ENCODE results near the gene U2AF2.

Gene U2AF2

DNA sequence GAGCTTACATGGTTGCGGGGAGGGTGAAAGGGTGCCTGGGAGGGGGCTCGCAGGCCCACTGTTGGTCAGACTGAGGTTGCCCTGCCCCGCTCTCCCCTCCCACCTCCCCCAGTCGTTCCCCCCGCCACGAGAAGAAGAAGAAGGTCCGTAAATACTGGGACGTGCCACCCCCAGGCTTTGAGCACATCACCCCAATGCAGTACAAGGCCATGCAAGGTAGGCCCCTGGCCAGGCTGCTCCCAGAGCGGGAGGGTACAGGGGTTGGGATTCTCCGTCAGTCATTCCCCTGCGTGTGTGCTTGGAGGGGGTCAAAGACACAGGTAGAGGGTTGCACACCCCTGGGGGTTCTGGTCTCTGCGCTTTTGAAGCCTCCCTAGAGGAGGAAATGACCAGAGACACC lies 5.6 kb downstream of the U2AF2 start:
- no peak for DNase-seq

DNA sequence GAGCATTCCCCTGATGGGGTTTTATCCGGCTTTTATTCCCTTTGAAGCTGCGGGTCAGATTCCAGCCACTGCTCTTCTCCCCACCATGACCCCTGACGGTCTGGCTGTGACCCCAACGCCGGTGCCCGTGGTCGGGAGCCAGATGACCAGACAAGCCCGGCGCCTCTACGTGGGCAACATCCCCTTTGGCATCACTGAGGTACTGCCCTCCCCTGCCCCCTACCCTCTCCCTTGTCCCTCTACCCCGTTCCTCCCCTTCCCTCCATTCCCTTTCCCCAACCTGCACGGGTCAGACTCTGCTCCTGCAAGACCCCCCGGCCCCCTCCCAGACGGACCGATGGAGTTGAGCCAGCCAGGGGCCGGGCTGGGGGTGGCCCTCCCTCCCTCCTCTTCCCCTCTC lies 6.2 kb downstream of the U2AF2 start:
- DNase-seq, result no peak

- no peak for DNase-seq
Observed at GRCh38 chr19:55661826-55662225, 7.0 kb downstream of the U2AF2 start.

GRCh38 chr19:55663846-55664536 lies 9.2 kb downstream of the U2AF2 start:
- no peak for DNase-seq

- no peak for DNase-seq
Observed at GRCh38 chr19:55666343-55667005, 11.6 kb downstream of the U2AF2 start.

DNA sequence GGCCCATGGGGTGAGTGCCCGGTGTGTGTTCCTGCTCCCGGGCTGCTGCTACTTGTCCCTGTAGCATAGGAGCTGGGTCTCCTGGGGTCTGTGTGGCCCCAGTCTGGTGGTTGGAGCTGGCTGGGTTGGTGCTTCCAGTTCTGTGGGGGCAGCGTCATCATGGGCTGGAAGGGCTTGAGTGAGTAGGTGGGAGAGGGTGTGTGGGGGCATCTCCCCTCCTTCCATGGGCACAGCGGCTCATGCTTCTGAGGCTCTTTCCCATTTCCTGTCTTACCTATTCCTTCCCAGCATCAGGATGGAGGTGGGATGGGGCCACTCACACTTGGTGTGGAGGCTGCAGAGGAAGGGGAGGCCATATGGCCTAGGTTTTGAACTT lies 12.2 kb downstream of the U2AF2 start:
- no peak for DNase-seq

GRCh38 chr19:55667511-55667910 lies 12.7 kb downstream of the U2AF2 start:
- DNase-seq, result no peak

DNA sequence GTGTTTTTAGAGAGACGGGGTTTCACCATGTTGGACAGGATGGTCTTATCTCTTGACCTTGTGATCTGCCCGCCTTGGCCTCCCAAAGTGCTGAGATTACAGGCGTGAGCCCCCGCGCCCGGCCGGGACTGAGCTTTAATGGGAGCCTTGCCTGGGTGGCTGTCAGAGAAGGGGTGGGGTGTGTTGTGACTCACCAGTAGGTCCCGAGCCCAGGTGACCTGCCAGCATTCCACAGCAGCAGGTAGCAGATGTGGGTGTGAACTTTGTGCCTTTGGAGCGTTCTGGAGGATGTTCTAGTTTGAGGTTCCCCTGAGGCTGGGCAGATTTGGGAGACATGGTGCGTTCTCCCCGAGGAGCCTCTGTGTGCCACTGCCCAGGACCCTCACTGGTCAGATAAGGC lies 13.1 kb downstream of the U2AF2 start:
- DNase-seq, result no peak

DNA sequence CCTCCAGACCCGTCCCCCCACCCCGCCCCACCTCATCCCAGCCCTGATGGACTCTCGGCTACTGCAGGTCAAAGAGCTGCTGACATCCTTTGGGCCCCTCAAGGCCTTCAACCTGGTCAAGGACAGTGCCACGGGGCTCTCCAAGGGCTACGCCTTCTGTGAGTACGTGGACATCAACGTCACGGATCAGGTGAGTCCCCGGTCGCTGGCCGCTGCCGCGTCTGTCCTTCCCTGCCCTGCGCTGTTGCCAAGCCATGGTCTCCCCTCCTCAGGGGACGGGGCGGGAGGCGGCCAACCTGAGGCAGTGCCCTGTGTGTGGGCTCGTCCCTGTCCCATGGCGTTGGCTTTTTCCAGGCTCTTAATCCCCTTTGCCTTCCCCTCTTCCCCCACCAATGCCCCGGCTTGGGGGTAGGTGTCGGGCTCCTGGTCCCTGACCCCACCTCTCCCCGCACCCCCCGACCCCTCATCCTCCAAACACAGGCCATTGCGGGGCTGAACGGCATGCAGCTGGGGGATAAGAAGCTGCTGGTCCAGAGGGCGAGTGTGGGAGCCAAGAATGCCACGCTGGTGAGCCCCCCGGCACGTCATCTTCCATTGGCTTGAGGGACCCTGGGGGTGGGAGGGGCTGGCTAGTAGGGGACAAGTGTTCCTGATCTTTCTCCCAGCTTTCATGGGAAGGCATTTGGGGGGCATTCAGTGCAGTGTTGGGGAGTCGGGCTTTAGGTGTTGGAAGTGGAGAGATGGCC lies 13.9 kb downstream of the U2AF2 start:
- no peak for DNase-seq

GRCh38 chr19:55669418-55670279 lies 14.8 kb downstream of the U2AF2 start:
- DNase-seq, result no peak

DNA sequence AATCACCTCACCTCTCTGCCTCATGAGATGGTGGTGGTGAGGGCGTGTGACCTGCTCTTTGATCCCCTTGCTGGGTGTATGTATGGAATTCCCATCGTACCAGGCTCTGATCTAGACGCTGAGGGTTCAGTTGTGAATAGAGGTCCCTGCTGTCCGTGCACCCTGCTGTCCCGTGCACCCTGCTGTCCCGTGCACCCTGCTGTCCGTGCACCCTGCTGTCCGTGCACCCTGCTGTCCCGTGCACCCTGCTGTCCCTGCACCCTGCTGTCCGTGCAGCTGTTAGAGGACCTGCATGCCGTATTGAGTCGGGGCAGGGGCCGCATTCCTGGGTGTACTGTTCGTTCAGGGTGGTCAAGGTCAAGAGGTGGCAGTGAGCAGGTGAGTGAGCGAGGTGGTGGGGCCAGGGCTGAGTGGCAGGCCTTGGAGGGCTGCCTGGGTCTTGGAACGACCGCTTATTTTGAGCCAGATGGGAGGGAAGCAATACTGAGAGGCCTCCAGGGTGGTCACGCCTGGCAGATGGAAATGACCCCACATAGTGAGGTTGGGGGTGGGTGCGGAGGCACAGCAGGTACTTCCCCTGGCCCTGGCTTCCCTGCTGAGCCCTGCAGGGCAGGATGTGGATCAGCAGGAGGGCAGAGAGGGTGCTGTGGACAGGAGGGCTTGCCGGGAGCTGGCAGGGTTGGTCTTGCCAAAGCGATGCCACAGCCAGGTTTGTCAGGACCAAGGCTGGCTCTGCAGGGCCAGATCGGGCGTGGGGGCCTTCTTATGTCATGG lies 15.6 kb downstream of the U2AF2 start:
- DNase-seq, result no peak

GRCh38 chr19:55671054-55671378 lies 16.2 kb downstream of the U2AF2 start:
- DNase-seq, result no peak

GRCh38 chr19:55672418-55672817 lies 17.6 kb downstream of the U2AF2 start:
- DNase-seq, result no peak

- no peak for DNase-seq
Observed at GRCh38 chr19:55673465-55673864, 18.6 kb downstream of the U2AF2 start.

DNA sequence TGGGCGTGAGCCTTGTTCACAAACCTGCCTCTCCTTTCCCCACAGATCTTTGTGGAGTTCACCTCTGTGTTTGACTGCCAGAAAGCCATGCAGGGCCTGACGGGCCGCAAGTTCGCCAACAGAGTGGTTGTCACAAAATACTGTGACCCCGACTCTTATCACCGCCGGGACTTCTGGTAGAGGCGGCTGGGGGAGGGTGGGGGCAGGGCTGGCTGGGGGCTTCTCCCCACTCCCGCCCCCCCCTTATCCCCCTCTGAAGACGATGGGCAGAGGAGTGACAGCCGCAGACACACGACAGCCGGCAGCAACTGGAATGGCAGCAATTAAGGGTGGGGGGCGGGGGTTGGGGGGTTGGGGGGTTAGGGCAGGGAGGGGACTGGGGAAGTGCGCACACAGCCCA lies 19.1 kb downstream of the U2AF2 start:
- no peak for DNase-seq

DNA sequence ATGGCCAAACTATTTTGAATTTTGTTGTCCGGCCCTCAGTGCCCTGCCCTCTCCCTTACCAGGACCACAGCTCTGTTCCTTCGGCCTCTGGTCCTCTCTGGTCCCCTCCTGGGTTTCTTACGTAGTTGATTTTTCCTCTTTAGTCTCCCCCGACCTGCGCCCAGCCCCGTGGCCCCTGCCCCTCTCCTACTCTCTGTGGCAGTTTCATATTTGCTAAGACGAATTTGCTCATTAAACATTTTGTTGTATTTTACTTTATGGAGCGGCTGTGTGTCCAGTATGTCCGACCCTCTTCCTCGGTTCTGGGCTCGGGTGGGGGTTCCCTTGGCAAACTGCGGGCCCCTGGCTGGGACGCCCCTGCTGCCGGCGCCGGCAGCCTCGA lies 19.6 kb downstream of the U2AF2 start:
- DNase-seq, result no peak

DNA sequence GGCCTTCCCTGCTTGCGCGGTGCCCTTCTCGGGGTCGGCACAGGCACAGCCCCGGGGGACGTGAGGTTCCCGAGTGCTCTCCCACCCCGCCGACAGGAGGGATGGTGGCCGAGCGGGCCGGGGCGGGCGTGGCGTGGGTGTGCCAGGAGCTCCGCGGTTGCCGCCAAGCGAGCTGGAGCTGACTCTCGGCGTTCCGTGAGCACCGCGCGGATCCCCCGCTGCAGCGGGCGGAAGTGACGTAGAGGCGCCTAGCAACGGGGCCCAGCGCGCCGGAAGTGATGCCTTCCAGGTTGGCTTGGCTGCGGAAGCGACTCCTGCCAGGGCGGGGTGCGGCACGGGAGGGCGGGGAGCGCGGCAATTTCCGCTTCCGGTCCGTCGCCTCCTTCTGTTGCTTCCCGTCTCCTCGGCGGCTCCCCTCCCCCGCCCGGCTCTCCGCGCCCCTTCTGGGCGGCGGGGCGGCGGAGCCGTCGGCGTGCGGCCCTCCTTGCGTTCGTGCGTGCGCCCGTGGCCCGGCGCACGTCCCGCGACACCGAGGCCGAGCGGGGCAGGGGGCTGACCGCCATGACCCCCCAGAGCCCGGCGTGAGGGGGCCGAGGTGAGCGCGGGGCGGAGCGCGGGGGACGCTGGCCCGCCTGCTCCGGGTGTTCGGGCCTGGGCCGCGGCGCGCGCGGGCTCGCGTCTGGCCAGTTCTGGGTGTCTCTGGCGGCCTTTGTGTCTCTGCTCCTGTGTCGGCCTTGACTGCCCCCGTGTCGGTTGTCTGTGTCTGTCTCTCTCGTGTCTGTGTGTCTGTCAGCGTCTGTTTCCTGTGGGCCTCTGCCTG lies 20.2 kb downstream of the U2AF2 start, which contains the start of gene EPN1:
Gene EPN1, plus strand, starts transcription at position 386 of the 820 bp plus-strand sequence. CDS start 3,402 bp downstream, outside the sequence.
- peak; percentile 79 for DNase-seq

DNA sequence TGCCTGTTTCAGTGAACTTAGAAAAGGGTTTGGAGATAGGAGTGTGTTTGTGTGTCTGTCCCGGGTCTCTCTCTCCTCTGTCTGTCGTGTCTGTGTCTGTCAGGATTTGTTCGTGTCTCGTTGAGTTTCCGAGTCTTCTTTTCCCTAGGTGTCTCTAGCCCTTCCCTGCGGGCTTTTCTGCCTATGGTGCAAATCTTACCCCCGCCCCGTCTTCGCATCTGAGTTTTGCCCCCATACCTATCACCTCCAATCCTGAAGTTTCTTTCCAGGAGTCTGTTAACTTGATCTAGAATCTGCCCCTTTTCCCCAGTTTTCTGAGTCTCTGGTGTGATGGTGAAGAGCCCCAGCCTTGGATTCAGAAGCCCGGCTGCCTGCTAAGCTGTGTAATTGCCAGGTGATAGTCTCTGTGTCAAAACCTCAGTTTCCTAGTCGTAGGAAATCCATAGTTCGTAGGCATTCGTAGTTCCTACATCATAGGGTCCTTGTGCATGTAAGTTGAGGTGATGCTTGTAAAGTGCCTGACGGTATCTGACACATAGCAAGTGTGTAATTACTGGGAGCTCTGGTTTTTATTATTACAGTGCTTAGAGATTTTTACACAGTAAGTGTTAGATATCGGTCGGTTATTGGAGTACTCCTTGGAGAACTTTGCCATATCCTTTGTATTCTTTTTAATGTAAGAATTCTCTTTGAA lies 21.0 kb downstream of the U2AF2 start:
- no peak for DNase-seq

GRCh38 chr19:55676383-55676782 lies 21.5 kb downstream of the U2AF2 start:
- no peak for DNase-seq

DNA sequence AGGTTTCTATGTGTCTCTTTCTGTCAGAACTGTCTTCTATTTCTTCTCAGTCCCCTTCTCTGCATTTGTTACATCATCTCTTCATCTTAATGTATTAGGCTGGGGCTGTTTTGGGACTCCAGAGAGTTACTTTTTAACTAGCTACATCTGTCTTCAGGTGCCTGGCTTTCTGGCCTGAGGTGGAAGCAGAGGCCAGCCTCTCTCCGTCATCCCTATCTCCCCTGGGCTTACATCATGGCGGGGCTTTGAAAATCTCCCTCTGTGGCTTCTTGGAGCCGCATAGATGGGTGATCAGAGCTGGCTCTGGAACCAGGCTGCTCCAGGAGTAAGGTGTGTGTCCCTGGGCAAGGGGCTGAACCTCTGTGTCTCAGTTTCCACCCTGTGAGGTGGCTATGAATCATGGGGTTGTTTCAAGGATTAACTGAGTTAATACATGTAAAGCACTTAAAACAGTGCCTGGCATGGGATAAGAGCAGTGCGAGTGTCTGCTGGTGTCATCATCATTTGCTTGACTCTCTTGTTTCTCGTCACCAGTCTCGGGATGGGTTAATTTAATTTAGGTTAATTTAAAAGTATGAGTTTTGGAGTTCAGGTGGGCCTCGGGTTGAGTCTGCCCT lies 22.2 kb downstream of the U2AF2 start:
- no peak for DNase-seq
